Measurements from ENCODE around the gene TKTL1. TPM values are rescaled to one million over a fixed set of nuclear protein-coding genes. Genes with fewer than 3 reads are reported as not detected.

TKTL1 gene
- total and polyA plus RNA-seq, 2 of the 4 experiments (the other 2 are of a cell fraction): not detected

GRCh38 chrX:154378059-154378798 lies 82.6 kb downstream of the TKTL1 start:
- no peak overlapping the region for H3K18ac ChIP-seq (ENCODE audit: low read depth, low read length)
- peak overlapping the region; percentile 40; the same call in 1 of the 2 replicates for H3K14ac ChIP-seq (replicated peaks; ENCODE audit: low read depth, low read length)
- H3K9ac ChIP-seq (ENCODE audit: low read depth, low read length): peak overlapping the region; percentile 72
- peak overlapping the region; percentile 77 for H2AFZ ChIP-seq (replicated peaks; ENCODE audit: low read length, poor library complexity)
- peaks cover 13% of the 10 kb centered on the region for H3K4me1 ChIP-seq (ENCODE audit: control insufficient read depth, insufficient read depth, low read length)
- H3K4me2 ChIP-seq (ENCODE audit: low read depth, low read length): peak overlapping the region; percentile 60; the same call in 1 of the 2 replicates
- H3K27me3 ChIP-seq (ENCODE audit: control insufficient read depth, insufficient read depth, low read length): no peaks in the 10 kb centered on the region
- H3K9me3 ChIP-seq (ENCODE audit: control insufficient read depth, insufficient read depth, low read length): no peaks in the 10 kb centered on the region
- BruUV-seq (replicated peaks): no TSS peak
- H3K23ac ChIP-seq (ENCODE audit: low read depth, low read length): peak overlapping the region; percentile 37; the same call in 1 of the 2 replicates
- H2BK5ac ChIP-seq (ENCODE audit: low read depth, low read length, poor library complexity, severe bottlenecking): peak overlapping the region; percentile 86
- peak overlapping the region; percentile 61 for H3K4ac ChIP-seq (ENCODE audit: low read depth, low read length)
- peaks cover 0 to 32% of the 10 kb centered on the region in 2 experiments; a peak in 3 of 4 replicates for H3K79me1 ChIP-seq (ENCODE audit: low read depth in 1 of 2, low read length in 2 of 2)
- H3K4me3 ChIP-seq (ENCODE audit: insufficient read depth, low read depth, low read length): peak overlapping the region; percentile 37
- dilution Hi-C loops (cut with HindIII; ENCODE audit: low sequenced_read_pairs, unreplicated experiment): no loop called here
- ATAC-seq (ENCODE audit: low read depth) (peak; percentile 0), DNase-seq (peak; percentile 40)
- no peak overlapping the region for H2BK20ac ChIP-seq (ENCODE audit: low read depth, low read length)
- H2AK9ac ChIP-seq (replicated peaks; ENCODE audit: low read depth, low read length, poor library complexity): peak overlapping the region; percentile 91
- peak overlapping the region; percentile 6; the same call in 1 of the 2 replicates for H2BK120ac ChIP-seq (ENCODE audit: low read depth, low read length)
- POLR2A ChIA-PET (ENCODE audit: unreplicated experiment): interaction anchor here (0.6 kb wide), 2 partner anchors 7 to 9 kb away, joined by 3 to 4 read pairs; no protein-coding TSS in a partner anchor
- H4K20me1 ChIP-seq (ENCODE audit: insufficient read depth, low read length): peaks cover 17% of the 10 kb centered on the region
- CTCF ChIA-PET: no interaction called here
- no peak for TF ChIP-seq BHLHE40 (IDR thresholded peaks at IDR 0.05; ENCODE audit: low read depth, low read length)
- peak; percentile 65 for TF ChIP-seq POLR2A (IDR thresholded peaks at IDR 0.05; ENCODE audit: low read depth, low read length)
- no peak for TF ChIP-seq RAD21 (IDR thresholded peaks at IDR 0.05; ENCODE audit: low read length)
- TF ChIP-seq FOS (IDR thresholded peaks at IDR 0.05; ENCODE audit: low read depth, low read length): no peak
- peak; percentile 29; the same call in 1 of the 2 replicates for TF ChIP-seq MXI1 (IDR thresholded peaks at IDR 0.05; ENCODE audit: borderline replicate concordance, low read depth, low read length)
- no peak for TF ChIP-seq CHD1 (IDR thresholded peaks at IDR 0.05; ENCODE audit: low read depth, low read length)
- TF ChIP-seq NFE2L2 (IDR thresholded peaks at IDR 0.05; ENCODE audit: low read depth, low read length): no peak
- peak overlapping the region; percentile 38 for H3K56ac ChIP-seq (ENCODE audit: extremely low read depth, insufficient read depth, low read length)
- intact Hi-C loops (cut with micrococcal nuclease): no loop called here
- peak overlapping the region; percentile 94 for H3K27ac ChIP-seq (ENCODE audit: insufficient read depth, low read length)
- no peak overlapping the region for H2BK15ac ChIP-seq (ENCODE audit: low read depth, low read length)
- H3K36me3 ChIP-seq (ENCODE audit: control insufficient read depth, insufficient read depth, low read length): peaks cover 11% of the 10 kb centered on the region; the same call in 1 of the 2 replicates
- in situ Hi-C loops (cut with MboI; ENCODE audit: low sequenced_read_pairs): no loop called here
- WGBS, 2 experiments (ENCODE audit: extremely low coverage in 2 of 2, insufficient read length in 1 of 2): 29% methylated on average over 39 of the region's 79 CpGs; no CpG with 5 or more reads in 1 of the 2 experiments
- peak overlapping the region; percentile 29 for H2AK5ac ChIP-seq (ENCODE audit: low read depth, low read length)
- H3K9me1 ChIP-seq (ENCODE audit: insufficient read depth, low read length): 0 out of 2 replicates have a peak, but pooled peaks cover 5% of the 10 kb centered on the region
- H4K91ac ChIP-seq (ENCODE audit: insufficient read depth, low read depth, low read length): peak overlapping the region; percentile 42
- H4K5ac ChIP-seq (ENCODE audit: low read depth, low read length): peak overlapping the region; percentile 83
- H4K8ac ChIP-seq (ENCODE audit: low read depth in 2 of 2, low read length in 2 of 2): peak overlapping the region; percentile 62 to 76; a peak in 3 of 4 replicates
